GM12878 (cell line): ENCODE measurements around the gene ADPRM. TPM values are rescaled to one million over a fixed set of nuclear protein-coding genes. Genes with fewer than 3 reads are reported as not detected.

Experiments used
- ATAC-seq: fragments of 200-7000 bp; cut with Tn5 transposase; 3 replicates; pipeline ENCODE4 v1.9.1; 2020; ENCODE audit warnings: mild to moderate bottlenecking, moderate library complexity
- BruUV-seq: library from RNA; stranded (reverse); fragments of 400-500 nt; replicated peaks from 2 replicates; lab custom pipeline; 2021; lab: Mats Ljungman, UMichigan
- CTCF ChIA-PET: fragments of 300-600 bp; sonication (Branson Sonifier 250); formaldehyde crosslinking; extraction: SDS; loops from one replicate; lab custom pipeline; 2021; ENCODE audit warnings: inconsistent platforms; lab: Yijun Ruan, JAX
- POLR2A ChIA-PET: fragments of 350-600 bp; formaldehyde crosslinking; extraction: SDS; loops from one replicate; lab custom pipeline; 2021; ENCODE audit warnings: inconsistent platforms; lab: Charles Lee
- RAD21 ChIA-PET: fragments of 300-600 bp; sonication (Branson Sonifier 250); formaldehyde crosslinking; loops from one replicate; lab custom pipeline; 2023; ENCODE audit warnings: antibody characterized with exemption; ENCODE audit not compliant: unreplicated experiment; lab: Charles Lee
- SMC1A ChIA-PET: fragments of 300-600 bp; sonication (Branson Sonifier 250); formaldehyde crosslinking; loops from one replicate; lab custom pipeline; 2023; ENCODE audit not compliant: unreplicated experiment, uncharacterized antibody; lab: Charles Lee
- DNase-seq: peaks from one replicate; pipeline ENCODE4 v3.0.0-alpha.2; 2011; ENCODE audit warnings: low read depth, low spot score
- FAIRE-seq: peaks from 3 replicates; lab custom pipeline; 2011; peaks lifted over from hg19 to GRCh38; lab: Jason Lieb, UNC
- H2AFZ ChIP-seq: 2 replicates; pipeline ENCODE4 v1.6.0; 2011; ENCODE audit warnings: low read depth, low read length, control low read depth; ENCODE audit not compliant: control insufficient read depth
- H3K27ac ChIP-seq: 2 replicates; pipeline ENCODE4 v1.5.1; 2011; ENCODE audit warnings: control low read depth; ENCODE audit not compliant: control insufficient read depth, insufficient read depth
- H3K27me3 ChIP-seq, 2 experiments: replicated peaks in 1 of 2; 2 replicates each; pipeline versions ENCODE4 v1.6.0 to v1.6.1; 2011; ENCODE audit warnings: low read length in 1 of 2; ENCODE audit not compliant: control insufficient read depth in 2 of 2, insufficient read depth in 2 of 2
- H3K36me3 ChIP-seq, 2 experiments: 2 replicates each; pipeline ENCODE4 v1.5.1; 2011; ENCODE audit warnings: low read length in 1 of 2; ENCODE audit not compliant: control insufficient read depth in 2 of 2, insufficient read depth in 2 of 2
- H3K4me1 ChIP-seq: 2 replicates; pipeline ENCODE4 v1.6.1; 2011; ENCODE audit warnings: mild to moderate bottlenecking, low read length, moderate library complexity, mixed read lengths; ENCODE audit not compliant: control insufficient read depth, insufficient read depth
- H3K4me2 ChIP-seq: 2 replicates; pipeline ENCODE4 v1.6.0; 2011; ENCODE audit warnings: control low read depth; ENCODE audit not compliant: control insufficient read depth, insufficient read depth
- H3K4me3 ChIP-seq: fragments of 200-600 bp; sonication (generic); 2 replicates; pipeline ENCODE4 v1.5.1; 2016
- H3K79me2 ChIP-seq: 2 replicates; pipeline ENCODE4 v1.6.0; 2011; ENCODE audit warnings: low read length; ENCODE audit not compliant: control insufficient read depth, insufficient read depth
- H3K9ac ChIP-seq: 2 replicates; pipeline ENCODE4 v1.8.0; 2011; ENCODE audit warnings: low read length, control low read depth, mixed read lengths; ENCODE audit not compliant: control insufficient read depth, insufficient read depth
- H3K9me3 ChIP-seq: replicated peaks from 3 replicates; pipeline ENCODE4 v1.5.1; 2011; ENCODE audit warnings: mild to moderate bottlenecking, low read length; ENCODE audit not compliant: control insufficient read depth, insufficient read depth
- H4K20me1 ChIP-seq: 2 replicates; pipeline ENCODE4 v1.6.0; 2011; ENCODE audit not compliant: control insufficient read depth, insufficient read depth
- GABPA ChIP-seq: IDR thresholded peaks from 2 replicates; pipeline ENCODE4 v1.6.1; 2014; ENCODE audit warnings: antibody characterized with exemption, low read depth, mild to moderate bottlenecking, inconsistent platforms
- NFIC ChIP-seq: IDR thresholded peaks from 2 replicates; pipeline ENCODE4 v1.6.1; 2012; ENCODE audit warnings: low read depth, mild to moderate bottlenecking, inconsistent platforms, low read length, moderate library complexity
- RAD51 ChIP-seq: fragments of 450-650 bp; IDR thresholded peaks from 2 replicates; pipeline ENCODE4 v1.6.1; 2016; ENCODE audit warnings: moderate library complexity, mild to moderate bottlenecking, inconsistent platforms
- RBBP5 ChIP-seq: fragments of 200-600 bp; sonication (generic); conservative IDR thresholded peaks from 2 replicates; pipeline ENCODE4 v1.6.1; 2016
- RFX5 ChIP-seq: IDR thresholded peaks from 2 replicates; pipeline ENCODE4 v1.6.1; 2011; ENCODE audit warnings: low read depth, low read length, improper control_type of control experiment
- SP1 ChIP-seq: IDR thresholded peaks from one replicate; pipeline ENCODE4 v1.6.1; 2011; ENCODE audit warnings: low read depth, low read length
- SPI1 ChIP-seq: IDR thresholded peaks from 2 replicates; pipeline ENCODE4 v1.6.1; 2011; ENCODE audit warnings: low read depth, mild to moderate bottlenecking, low read length, moderate library complexity, borderline replicate concordance; ENCODE audit not compliant: insufficient read depth
- SREBF2 ChIP-seq: IDR thresholded peaks from 2 replicates; pipeline ENCODE4 v1.6.1; 2012; ENCODE audit warnings: mild to moderate bottlenecking, low read length
- TCF12 ChIP-seq: IDR thresholded peaks from 2 replicates; pipeline ENCODE4 v1.6.1; 2011; ENCODE audit warnings: low read depth, mild to moderate bottlenecking, low read length
- TCF7 ChIP-seq: IDR thresholded peaks from 2 replicates; pipeline ENCODE4 v1.6.1; 2014; ENCODE audit warnings: antibody characterized with exemption, borderline replicate concordance
- ZNF274 ChIP-seq: IDR thresholded peaks from one replicate; pipeline ENCODE4 v1.8.0; 2011; ENCODE audit not compliant: insufficient read length, insufficient read depth
- ZSCAN29 ChIP-seq: fragments of 450-650 bp; IDR thresholded peaks from 2 replicates; pipeline ENCODE4 v1.6.1; 2017; ENCODE audit warnings: mild to moderate bottlenecking, moderate library complexity
- WGBS: methylation state at CpG from one replicate; pipeline ENCODE4 v1.1.6; 2016; ENCODE audit warnings: low lambda C conversion rate; ENCODE audit not compliant: insufficient replicate concordance, insufficient coverage; ENCODE audit errors: missing lambda C conversion rate; 5-methylcytosine and 5-hydroxymethylcytosine counted together
- in situ Hi-C: fragments of 300-500 bp; cut with MboI; formaldehyde crosslinking; loops from 9 replicates; pipeline ENCODE4 v1.14.3; 2018; ENCODE audit warnings: mixed read lengths
- intact Hi-C: fragments of 100-400 bp; cut with micrococcal nuclease; formaldehyde crosslinking; loops from one replicate; pipeline ENCODE4 v1.14.2; 2022; ENCODE audit not compliant: unreplicated experiment
- polyA plus RNA-seq, 11 experiments: library from polyadenylated mRNA; depleted of rRNA in 4 of 11; unstranded in 6 of 11; stranded (reverse) in 5 of 11; fragments of >200 nt; fragmentation: Nextera tagmentation in 4 of 11; fragmentation: Illumina TruSeq in 1 of 11; extraction: Ambion mirVana in 4 of 11; extraction: Trizol in 1 of 11; gene quantifications; 1 replicate in 1 of 11; 2 replicates in 10 of 11; pipeline versions ENCODE4 v1.2.1 to v1.2.3, GENCODE V29; 2011 to 2016; ENCODE audit warnings: inconsistent platforms in 2 of 11, missing spikeins in 2 of 11, low read depth in 1 of 11
- total RNA-seq, 4 experiments: library from RNA; depleted of rRNA in 3 of 4; stranded (reverse); fragments of >200 nt in 3 of 4; fragmentation: Illumina TruSeq in 1 of 4; extraction: Trizol in 1 of 4; gene quantifications; 2 replicates each; pipeline versions ENCODE4 v1.2.1 to v1.2.3, GENCODE V29; 2013 to 2021
- TF ChIP-seq, protein P1 (sequence below): fragments of 450-650 bp; IDR thresholded peaks from 2 replicates; pipeline ENCODE4 v1.6.1; 2017; ENCODE audit warnings: antibody characterized with exemption, mild to moderate bottlenecking, moderate library complexity
- TF ChIP-seq, protein P2 (sequence below): fragments of 450-650 bp; IDR thresholded peaks from 2 replicates; pipeline ENCODE4 v1.6.1; 2014; ENCODE audit warnings: mild to moderate bottlenecking
- TF ChIP-seq, protein P3 (sequence below): IDR thresholded peaks from 2 replicates; pipeline ENCODE4 v1.6.1; 2012; ENCODE audit warnings: improper control_type of control experiment, low read depth, low read length; ENCODE audit not compliant: insufficient replicate concordance

ADPRM gene
- total and polyA plus RNA-seq, 10 of the 15 experiments (the other 5 are each of a cell fraction or from before 2014, with no cell fraction given): 7.1 to 18.4 (median 8.8) TPM

DNA sequence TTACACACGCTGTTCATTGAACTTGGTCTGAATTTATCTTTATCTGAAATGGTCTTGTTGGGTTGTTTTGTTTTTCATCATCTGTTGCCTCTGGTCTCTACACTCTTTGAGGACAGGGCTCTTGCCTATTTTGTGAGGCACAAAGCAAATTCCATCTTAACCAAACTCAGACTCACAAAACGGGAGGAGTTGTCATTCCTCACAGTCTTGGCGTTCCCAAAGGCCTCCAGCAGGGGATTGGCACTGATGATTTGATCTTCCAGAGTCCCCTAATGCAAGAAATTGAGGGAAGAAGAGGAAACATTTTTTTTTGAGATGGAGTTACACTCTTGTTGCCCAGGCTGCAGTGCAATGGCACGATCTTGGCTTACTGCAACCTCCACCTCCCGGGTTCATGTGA lies 49.0 kb upstream of the ADPRM start (continued):
- TF ChIP-seq, protein P1, sequence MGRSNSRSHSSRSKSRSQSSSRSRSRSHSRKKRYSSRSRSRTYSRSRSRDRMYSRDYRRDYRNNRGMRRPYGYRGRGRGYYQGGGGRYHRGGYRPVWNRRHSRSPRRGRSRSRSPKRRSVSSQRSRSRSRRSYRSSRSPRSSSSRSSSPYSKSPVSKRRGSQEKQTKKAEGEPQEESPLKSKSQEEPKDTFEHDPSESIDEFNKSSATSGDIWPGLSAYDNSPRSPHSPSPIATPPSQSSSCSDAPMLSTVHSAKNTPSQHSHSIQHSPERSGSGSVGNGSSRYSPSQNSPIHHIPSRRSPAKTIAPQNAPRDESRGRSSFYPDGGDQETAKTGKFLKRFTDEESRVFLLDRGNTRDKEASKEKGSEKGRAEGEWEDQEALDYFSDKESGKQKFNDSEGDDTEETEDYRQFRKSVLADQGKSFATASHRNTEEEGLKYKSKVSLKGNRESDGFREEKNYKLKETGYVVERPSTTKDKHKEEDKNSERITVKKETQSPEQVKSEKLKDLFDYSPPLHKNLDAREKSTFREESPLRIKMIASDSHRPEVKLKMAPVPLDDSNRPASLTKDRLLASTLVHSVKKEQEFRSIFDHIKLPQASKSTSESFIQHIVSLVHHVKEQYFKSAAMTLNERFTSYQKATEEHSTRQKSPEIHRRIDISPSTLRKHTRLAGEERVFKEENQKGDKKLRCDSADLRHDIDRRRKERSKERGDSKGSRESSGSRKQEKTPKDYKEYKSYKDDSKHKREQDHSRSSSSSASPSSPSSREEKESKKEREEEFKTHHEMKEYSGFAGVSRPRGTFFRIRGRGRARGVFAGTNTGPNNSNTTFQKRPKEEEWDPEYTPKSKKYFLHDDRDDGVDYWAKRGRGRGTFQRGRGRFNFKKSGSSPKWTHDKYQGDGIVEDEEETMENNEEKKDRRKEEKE: no peak
- TF ChIP-seq, protein P2, sequence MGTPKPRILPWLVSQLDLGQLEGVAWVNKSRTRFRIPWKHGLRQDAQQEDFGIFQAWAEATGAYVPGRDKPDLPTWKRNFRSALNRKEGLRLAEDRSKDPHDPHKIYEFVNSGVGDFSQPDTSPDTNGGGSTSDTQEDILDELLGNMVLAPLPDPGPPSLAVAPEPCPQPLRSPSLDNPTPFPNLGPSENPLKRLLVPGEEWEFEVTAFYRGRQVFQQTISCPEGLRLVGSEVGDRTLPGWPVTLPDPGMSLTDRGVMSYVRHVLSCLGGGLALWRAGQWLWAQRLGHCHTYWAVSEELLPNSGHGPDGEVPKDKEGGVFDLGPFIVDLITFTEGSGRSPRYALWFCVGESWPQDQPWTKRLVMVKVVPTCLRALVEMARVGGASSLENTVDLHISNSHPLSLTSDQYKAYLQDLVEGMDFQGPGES: no peak
- TF ChIP-seq TCF12 (no peak), NFIC (no peak)

DNA sequence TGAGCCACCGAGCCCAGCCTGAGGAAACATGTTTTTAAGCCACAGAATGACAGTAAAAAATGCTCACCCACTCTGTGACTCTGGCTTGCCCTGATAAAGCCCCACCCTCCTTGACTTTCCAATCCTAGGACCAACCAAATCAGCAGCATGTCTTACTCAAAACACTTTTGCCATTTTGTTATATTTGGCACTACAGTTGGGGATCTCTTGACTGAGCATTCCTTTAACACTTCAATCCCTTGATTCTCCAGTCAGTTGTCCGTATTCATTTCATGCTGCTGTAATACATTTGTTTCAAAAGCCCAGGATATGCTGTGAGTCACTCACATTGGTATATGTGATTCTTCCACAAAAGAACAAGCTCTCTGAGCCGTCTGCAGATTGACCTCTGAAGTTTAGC lies 48.4 kb upstream of the ADPRM start:
- BruUV-seq: no TSS peak
- no peak overlapping the region for H3K9ac ChIP-seq
- H3K27me3 ChIP-seq: no peaks in the 10 kb centered on the region
- H3K4me3 ChIP-seq: no peak overlapping the region
- H3K4me1 ChIP-seq: no peaks in the 10 kb centered on the region
- ATAC-seq (no peak), DNase-seq (no peak), FAIRE-seq (no peak)
- 45% methylated on average over 3 of the region's 3 CpGs for WGBS
- H3K4me2 ChIP-seq: no peak overlapping the region
- RAD21 ChIA-PET: no interaction called here
- no peaks in the 10 kb centered on the region for H3K36me3 ChIP-seq
- intact Hi-C loops (no loop called here), in situ Hi-C loops (loop anchor here (5.0 to 25.0 kb wide), 4 partner anchors 198 to 988 kb away; no protein-coding TSS in a partner anchor)
- POLR2A ChIA-PET: no interaction called here
- no peak overlapping the region for H2AFZ ChIP-seq
- H3K27ac ChIP-seq: no peak overlapping the region
- SMC1A ChIA-PET: no interaction called here
- TF ChIP-seq RFX5 (no peak), SP1 (no peak), TCF7 (no peak), SREBF2 (no peak), ZNF274 (no peak), RBBP5 (no peak), RAD51 (no peak), ZSCAN29 (no peak), SPI1 (no peak), GABPA (no peak)
- TF ChIP-seq, protein P3, sequence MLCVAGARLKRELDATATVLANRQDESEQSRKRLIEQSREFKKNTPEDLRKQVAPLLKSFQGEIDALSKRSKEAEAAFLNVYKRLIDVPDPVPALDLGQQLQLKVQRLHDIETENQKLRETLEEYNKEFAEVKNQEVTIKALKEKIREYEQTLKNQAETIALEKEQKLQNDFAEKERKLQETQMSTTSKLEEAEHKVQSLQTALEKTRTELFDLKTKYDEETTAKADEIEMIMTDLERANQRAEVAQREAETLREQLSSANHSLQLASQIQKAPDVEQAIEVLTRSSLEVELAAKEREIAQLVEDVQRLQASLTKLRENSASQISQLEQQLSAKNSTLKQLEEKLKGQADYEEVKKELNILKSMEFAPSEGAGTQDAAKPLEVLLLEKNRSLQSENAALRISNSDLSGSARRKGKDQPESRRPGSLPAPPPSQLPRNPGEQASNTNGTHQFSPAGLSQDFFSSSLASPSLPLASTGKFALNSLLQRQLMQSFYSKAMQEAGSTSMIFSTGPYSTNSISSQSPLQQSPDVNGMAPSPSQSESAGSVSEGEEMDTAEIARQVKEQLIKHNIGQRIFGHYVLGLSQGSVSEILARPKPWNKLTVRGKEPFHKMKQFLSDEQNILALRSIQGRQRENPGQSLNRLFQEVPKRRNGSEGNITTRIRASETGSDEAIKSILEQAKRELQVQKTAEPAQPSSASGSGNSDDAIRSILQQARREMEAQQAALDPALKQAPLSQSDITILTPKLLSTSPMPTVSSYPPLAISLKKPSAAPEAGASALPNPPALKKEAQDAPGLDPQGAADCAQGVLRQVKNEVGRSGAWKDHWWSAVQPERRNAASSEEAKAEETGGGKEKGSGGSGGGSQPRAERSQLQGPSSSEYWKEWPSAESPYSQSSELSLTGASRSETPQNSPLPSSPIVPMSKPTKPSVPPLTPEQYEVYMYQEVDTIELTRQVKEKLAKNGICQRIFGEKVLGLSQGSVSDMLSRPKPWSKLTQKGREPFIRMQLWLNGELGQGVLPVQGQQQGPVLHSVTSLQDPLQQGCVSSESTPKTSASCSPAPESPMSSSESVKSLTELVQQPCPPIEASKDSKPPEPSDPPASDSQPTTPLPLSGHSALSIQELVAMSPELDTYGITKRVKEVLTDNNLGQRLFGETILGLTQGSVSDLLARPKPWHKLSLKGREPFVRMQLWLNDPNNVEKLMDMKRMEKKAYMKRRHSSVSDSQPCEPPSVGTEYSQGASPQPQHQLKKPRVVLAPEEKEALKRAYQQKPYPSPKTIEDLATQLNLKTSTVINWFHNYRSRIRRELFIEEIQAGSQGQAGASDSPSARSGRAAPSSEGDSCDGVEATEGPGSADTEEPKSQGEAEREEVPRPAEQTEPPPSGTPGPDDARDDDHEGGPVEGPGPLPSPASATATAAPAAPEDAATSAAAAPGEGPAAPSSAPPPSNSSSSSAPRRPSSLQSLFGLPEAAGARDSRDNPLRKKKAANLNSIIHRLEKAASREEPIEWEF: no peak
- no peaks in the 10 kb centered on the region for H4K20me1 ChIP-seq
- CTCF ChIA-PET: interaction anchor here (0.8 to 1.3 kb wide), 3 partner anchors 17 to 32 kb away, joined by 4 read pairs; no protein-coding TSS in a partner anchor
- H3K9me3 ChIP-seq: no peaks in the 10 kb centered on the region
- no peaks in the 10 kb centered on the region for H3K79me2 ChIP-seq
